K562 (cell line): ENCODE data around the gene FMN1. TPM values are rescaled to one million over a fixed set of nuclear protein-coding genes. Genes with fewer than 3 reads are reported as not detected.

Experiments used
- ATAC-seq: fragments of 200-7000 bp; cut with Tn5 transposase; 3 replicates; pipeline ENCODE4 v1.9.1; 2020; ENCODE audit warnings: moderate library complexity
- BruUV-seq: library from RNA; stranded (reverse); fragments of 400-500 nt; replicated peaks from 2 replicates; lab custom pipeline; 2021; lab: Mats Ljungman, UMichigan
- CTCF ChIA-PET: fragments of 300-600 bp; formaldehyde crosslinking; extraction: SDS; loops from one replicate; lab custom pipeline; 2021; ENCODE audit warnings: low intra/inter-chr PET ratio; lab: Yijun Ruan, JAX
- POLR2A ChIA-PET: fragments of 300-600, 350-650 bp; sonication (Branson Sonifier 250); formaldehyde crosslinking; extraction: SDS; loops from one replicate; lab custom pipeline; 2021; ENCODE audit warnings: antibody characterized with exemption, inconsistent platforms; lab: Yijun Ruan, JAX
- DNase-seq, 4 experiments: peaks; one replicate each; pipeline versions ENCODE4 v3.0.0 to v3.0.0-alpha.2; 2011 to 2018; ENCODE audit warnings: low spot score in 3 of 4, mixed read lengths in 3 of 4; ENCODE audit errors: extremely low read depth in 1 of 4
- FAIRE-seq: peaks from 2 replicates; lab custom pipeline; 2011; peaks lifted over from hg19 to GRCh38; lab: Jason Lieb, UNC
- H2AFZ ChIP-seq: 2 replicates; pipeline ENCODE4 v1.6.0; 2011; ENCODE audit warnings: low read depth, low read length, control low read depth, inconsistent platforms
- H3K27ac ChIP-seq: fragments of 200-600 bp; 3 replicates; pipeline ENCODE4 v1.8.0; 2011; ENCODE audit warnings: low read depth, mild to moderate bottlenecking, control low read depth, inconsistent platforms, low read length, moderate library complexity, mixed read lengths; ENCODE audit errors: extremely low read depth
- H3K27me3 ChIP-seq, 2 experiments: fragments of 300-600 bp in 1 of 2; 2 replicates in 1 of 2; 3 replicates in 1 of 2; pipeline versions ENCODE4 v1.6.0 to v1.8.0; 2011; ENCODE audit warnings: inconsistent platforms in 2 of 2, low read length in 2 of 2, mild to moderate bottlenecking in 1 of 2, mixed read lengths in 1 of 2, moderate library complexity in 1 of 2; ENCODE audit not compliant: control insufficient read depth in 2 of 2, insufficient read depth in 2 of 2
- H3K36me3 ChIP-seq: fragments of 300-600 bp; 3 replicates; pipeline ENCODE4 v1.8.0; 2011; ENCODE audit warnings: mild to moderate bottlenecking, low read length, inconsistent platforms; ENCODE audit not compliant: control insufficient read depth, insufficient read depth
- H3K4me1 ChIP-seq, 2 experiments: fragments of 200-600 bp in 1 of 2; replicated peaks in 1 of 2; 2 replicates in 1 of 2; 3 replicates in 1 of 2; pipeline versions ENCODE4 v1.5.1 to v1.8.0; 2011; ENCODE audit warnings: inconsistent platforms in 2 of 2, low read length in 2 of 2, mild to moderate bottlenecking in 1 of 2, mixed read lengths in 1 of 2, moderate library complexity in 1 of 2; ENCODE audit not compliant: control insufficient read depth in 2 of 2, insufficient read depth in 2 of 2
- H3K4me2 ChIP-seq: 2 replicates; pipeline ENCODE4 v1.6.1; 2011; ENCODE audit warnings: low read length, control low read depth, inconsistent platforms, mixed read lengths; ENCODE audit not compliant: insufficient read depth
- H3K4me3 ChIP-seq: fragments of 200-600 bp; sonication (generic), shearing (Covaris generic); 2 replicates; pipeline ENCODE4 v1.5.1; 2016; ENCODE audit warnings: control low read depth, inconsistent platforms
- H3K79me2 ChIP-seq: fragments of 200-600 bp; 3 replicates; pipeline ENCODE4 v1.8.0; 2011; ENCODE audit warnings: low read length, inconsistent platforms; ENCODE audit not compliant: control insufficient read depth, insufficient read depth
- H3K9ac ChIP-seq, 2 experiments: 2 replicates each; pipeline versions ENCODE4 v1.6.0 to v1.6.1; 2011; ENCODE audit warnings: low read depth in 2 of 2, low read length in 2 of 2, control low read depth in 1 of 2, inconsistent platforms in 1 of 2, mild to moderate bottlenecking in 1 of 2, mixed read lengths in 1 of 2; ENCODE audit not compliant: insufficient read depth in 1 of 2
- H3K9me1 ChIP-seq: one replicate; pipeline ENCODE4 v1.6.0; 2011; ENCODE audit warnings: inconsistent platforms, mild to moderate bottlenecking, low read length, moderate library complexity; ENCODE audit not compliant: control insufficient read depth, insufficient read depth
- H3K9me3 ChIP-seq: replicated peaks from 2 replicates; pipeline ENCODE4 v1.5.1; 2011; ENCODE audit warnings: low read depth, low read length, inconsistent platforms; ENCODE audit not compliant: control insufficient read depth, insufficient read depth
- H4K20me1 ChIP-seq: replicated peaks from 2 replicates; pipeline ENCODE4 v1.6.1; 2011; ENCODE audit warnings: low read length, inconsistent platforms, mixed read lengths; ENCODE audit not compliant: control insufficient read depth, insufficient read depth
- HMGXB4 ChIP-seq: sonication (generic); formaldehyde crosslinking; IDR thresholded peaks from 2 replicates; pipeline ENCODE4 v1.8.1; 2023; ENCODE audit warnings: mild to moderate bottlenecking, missing genetic modification reagents
- SETDB1 ChIP-seq: IDR thresholded peaks from one replicate; pipeline ENCODE4 v1.6.1; 2012; ENCODE audit warnings: low read length, control low read depth, inconsistent platforms
- ZBTB17 ChIP-seq: fragments of 450-650 bp; formaldehyde crosslinking; IDR thresholded peaks from 2 replicates; pipeline ENCODE4 v1.4.0; 2020; ENCODE audit warnings: mild to moderate bottlenecking
- ZBTB40 ChIP-seq, 2 experiments: fragments of 450-650 bp in 1 of 2; sonication (generic) in 1 of 2; formaldehyde crosslinking in 1 of 2; IDR thresholded peaks; 2 replicates each; pipeline versions ENCODE4 v1.7.1 to v1.9.0; 2016 to 2022; ENCODE audit warnings: inconsistent platforms in 1 of 2, mild to moderate bottlenecking in 1 of 2, missing genetic modification reagents in 1 of 2
- WGBS: fragments of 100-300 bp; shearing (Covaris generic); methylation state at CpG from one replicate; pipeline ENCODE4 v1.1.6; 2016; ENCODE audit warnings: low coverage, mixed read lengths; ENCODE audit not compliant: insufficient coverage; ENCODE audit errors: missing lambda C conversion rate; 5-methylcytosine and 5-hydroxymethylcytosine counted together
- in situ Hi-C: fragments of 300-500 bp; cut with MboI; formaldehyde crosslinking; loops from 4 replicates; pipeline ENCODE4 v1.15.0; 2018; ENCODE audit warnings: inconsistent platforms, mixed read lengths
- intact Hi-C: fragments of 100-400 bp; cut with micrococcal nuclease; formaldehyde crosslinking; loops from 2 replicates; pipeline ENCODE4 v1.14.2; 2022
- polyA plus RNA-seq, 8 experiments: library from polyadenylated mRNA; depleted of rRNA in 4 of 8; stranded (reverse) in 5 of 8; unstranded in 3 of 8; fragments of >200 nt; fragmentation: Nextera tagmentation in 2 of 8; fragmentation: Illumina TruSeq in 1 of 8; extraction: Ambion mirVana in 2 of 8; extraction: Trizol in 1 of 8; gene quantifications; 2 replicates each; pipeline versions ENCODE4 v1.2.1 to v1.2.3, GENCODE V29; 2011 to 2014; ENCODE audit warnings: inconsistent platforms in 1 of 8, missing spikeins in 1 of 8
- total RNA-seq, 7 experiments: library from RNA; depleted of rRNA in 6 of 7; stranded (reverse); fragments of >200 nt in 6 of 7; fragmentation: Illumina TruSeq in 2 of 7; extraction: Trizol in 2 of 7; gene quantifications; 2 replicates each; pipeline versions ENCODE4 v1.2.1 to v1.2.3, GENCODE V29; 2011 to 2021; ENCODE audit warnings: low replicate concordance in 1 of 7

Gene FMN1
- total and polyA plus RNA-seq, 9 of the 15 experiments (the other 6 are each of a cell fraction or from before 2014, with no cell fraction given) = 0.03 to 0.07 (median 0.04) TPM; not detected in 6

- no peak for ATAC-seq
- in situ Hi-C loops (no loop called here), intact Hi-C loops (no loop called here)
- no peak for FAIRE-seq
- no peak overlapping the region for H2AFZ ChIP-seq
- 0% methylated on average over 12 of the region's 14 CpGs for WGBS
- no TSS peak for BruUV-seq
- H3K9me1 ChIP-seq = peaks cover 2% of the 10 kb centered on the region
- H3K79me2 ChIP-seq = no peaks in the 10 kb centered on the region
- H3K9me3 ChIP-seq = no peaks in the 10 kb centered on the region
- H3K27me3 ChIP-seq = peaks cover 4 to 17% of the 10 kb centered on the region in 2 experiments; a peak in 3 of 5 replicates
- no peaks in the 10 kb centered on the region for H4K20me1 ChIP-seq
- ChIA-PET POLR2A (no interaction called here), CTCF (no interaction called here)
- no peak overlapping the region for H3K27ac ChIP-seq
- H3K9ac ChIP-seq = no peak overlapping the region
- no peak overlapping the region for H3K4me2 ChIP-seq
- TF ChIP-seq HMGXB4 (CRISPR knock-in tag) (no peak), SETDB1 (no peak), ZBTB40 (IDR thresholded peaks at IDR 0.05) (no peak), ZBTB40 (CRISPR knock-in tag; IDR thresholded peaks at IDR 0.05) (no peak), ZBTB17 (CRISPR knock-in tag) (no peak)
- H3K36me3 ChIP-seq = no peaks in the 10 kb centered on the region
- H3K4me3 ChIP-seq = no peak overlapping the region
- no peak for DNase-seq
- H3K4me1 ChIP-seq = no peaks in the 10 kb centered on the region
Observed at GRCh38 chr15:33154351-33155166, 40.0 kb downstream of the FMN1 start.
